GM19328 (cell line): Measurements from ENCODE around the gene C9orf43.
"Not testable (repeated sequence)": the region's sequence is repeated elsewhere in the genome, so short reads cannot be mapped to it uniquely, and the experiment has no call there.

ENCODE experiments used
- ATAC-seq: cut with Tn5 transposase; IDR thresholded peaks from one replicate; pipeline ENCODE4 v1.9.1; 2021; ENCODE audit warnings: mild to moderate bottlenecking, moderate library complexity; ENCODE audit not compliant: unreplicated experiment

Gene C9orf43

GRCh38 chr9:113409883-113410206 is 702 bp upstream of the C9orf43 start:
- peak; percentile 9 for ATAC-seq

GRCh38 chr9:113416149-113416721 is 5.7 kb downstream of the C9orf43 start:
- peak; percentile 98 for ATAC-seq

- no peak for ATAC-seq
These were observed 6.8 kb downstream of the C9orf43 start for GRCh38 chr9:113417370-113417769.

- ATAC-seq = no peak
These were observed 11.2 kb downstream of the C9orf43 start for GRCh38 chr9:113421726-113422125.

- no peak for ATAC-seq
These were observed 14.5 kb downstream of the C9orf43 start for GRCh38 chr9:113425072-113425471.

GRCh38 chr9:113426701-113427100 is 16.2 kb downstream of the C9orf43 start:
- ATAC-seq = no peak

- ATAC-seq = no peak
These were observed 17.1 kb downstream of the C9orf43 start for GRCh38 chr9:113427629-113428028.

GRCh38 chr9:113428062-113428615 is 17.6 kb downstream of the C9orf43 start:
- no peak for ATAC-seq

GRCh38 chr9:113431191-113431590 is 20.6 kb downstream of the C9orf43 start:
- ATAC-seq = no peak

- ATAC-seq = no peak
These were observed 26.4 kb downstream of the C9orf43 start for GRCh38 chr9:113436728-113437515.

GRCh38 chr9:113437716-113438115 is 27.2 kb downstream of the C9orf43 start:
- ATAC-seq = not testable (repeated sequence)

GRCh38 chr9:113444736-113445135 is 34.2 kb downstream of the C9orf43 start:
- ATAC-seq = no peak

- ATAC-seq = no peak
These were observed 35.8 kb downstream of the C9orf43 start for GRCh38 chr9:113446323-113446740.

- no peak for ATAC-seq
These were observed 38.8 kb downstream of the C9orf43 start for GRCh38 chr9:113449376-113449775.

- ATAC-seq = no peak
These were observed 41.6 kb downstream of the C9orf43 start for GRCh38 chr9:113452113-113452605.

- no peak for ATAC-seq
These were observed 44.6 kb downstream of the C9orf43 start for GRCh38 chr9:113454914-113455761.

- ATAC-seq = no peak
These were observed 45.7 kb downstream of the C9orf43 start for GRCh38 chr9:113456235-113456634.

GRCh38 chr9:113461285-113461684 is 50.7 kb downstream of the C9orf43 start:
- no peak for ATAC-seq

GRCh38 chr9:113461943-113462342 is 51.4 kb downstream of the C9orf43 start:
- ATAC-seq = no peak

GRCh38 chr9:113462781-113463286 is 52.3 kb downstream of the C9orf43 start:
- no peak for ATAC-seq
